ENCODE measurements around the gene ARL15.

- no peak for TF ChIP-seq CTCF (IDR thresholded peaks at IDR 0.05; ENCODE audit: low read depth, low read length)
- no peak for TF ChIP-seq POLR2A (IDR thresholded peaks at IDR 0.05; ENCODE audit: extremely low read depth, insufficient read length)
- TF ChIP-seq MYC (IDR thresholded peaks at IDR 0.05; ENCODE audit: low read depth, low read length), result no peak
Observed at GRCh38 chr5:54317511-54318260, 7.3 kb upstream of the ARL15 start.
